ENCODE results near the gene LIMCH1.

- TF ChIP-seq, protein P1, sequence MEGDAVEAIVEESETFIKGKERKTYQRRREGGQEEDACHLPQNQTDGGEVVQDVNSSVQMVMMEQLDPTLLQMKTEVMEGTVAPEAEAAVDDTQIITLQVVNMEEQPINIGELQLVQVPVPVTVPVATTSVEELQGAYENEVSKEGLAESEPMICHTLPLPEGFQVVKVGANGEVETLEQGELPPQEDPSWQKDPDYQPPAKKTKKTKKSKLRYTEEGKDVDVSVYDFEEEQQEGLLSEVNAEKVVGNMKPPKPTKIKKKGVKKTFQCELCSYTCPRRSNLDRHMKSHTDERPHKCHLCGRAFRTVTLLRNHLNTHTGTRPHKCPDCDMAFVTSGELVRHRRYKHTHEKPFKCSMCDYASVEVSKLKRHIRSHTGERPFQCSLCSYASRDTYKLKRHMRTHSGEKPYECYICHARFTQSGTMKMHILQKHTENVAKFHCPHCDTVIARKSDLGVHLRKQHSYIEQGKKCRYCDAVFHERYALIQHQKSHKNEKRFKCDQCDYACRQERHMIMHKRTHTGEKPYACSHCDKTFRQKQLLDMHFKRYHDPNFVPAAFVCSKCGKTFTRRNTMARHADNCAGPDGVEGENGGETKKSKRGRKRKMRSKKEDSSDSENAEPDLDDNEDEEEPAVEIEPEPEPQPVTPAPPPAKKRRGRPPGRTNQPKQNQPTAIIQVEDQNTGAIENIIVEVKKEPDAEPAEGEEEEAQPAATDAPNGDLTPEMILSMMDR (IDR thresholded peaks at IDR 0.05; ENCODE audit: insufficient read depth, low read depth, low read length) = no peak
- TF ChIP-seq EZH2 (IDR thresholded peaks at IDR 0.05; ENCODE audit: insufficient read depth, low read length) = no peak
These were observed 33.7 kb upstream of the LIMCH1 start for GRCh38 chr4:41504167-41504818.
